ENCODE data around the gene ELL. TPM values are rescaled to one million over a fixed set of nuclear protein-coding genes. Genes with fewer than 3 reads are reported as not detected.

Gene ELL
- total RNA-seq, 4 donors from 2014 or later, result 5.9 to 12.8 (median 9.9) TPM

- no peak for DNase-seq
- intact Hi-C loops (cut with DNase I), result loop anchor here (10.0 kb wide), 1 partner anchor 100 kb away; the partner anchor contains the start of gene UBA52
- WGBS, 2 donors, result 86 to 90% methylated on average over 4 to 9 of the region's 13 CpGs
- Histone ChIP-seq H3K4me1 (peaks cover 33 to 78% (median 62%) of the 10 kb centered on the region in 3 donors), H3K27me3 (no peaks in the 10 kb centered on the region), H3K36me3 (peaks cover 0 to 30% (median 4%) of the 10 kb centered on the region in 3 donors), H3K4me3 (no peak overlapping the region), H3K27ac (peak overlapping the region in 3 of 4 donors; percentile 3 to 79 (median 54)), H3K9me3 (no peaks in the 10 kb centered on the region)
- no peak for TF ChIP-seq POLR2A (IDR thresholded peaks at IDR 0.05)
- TF ChIP-seq CTCF (IDR thresholded peaks at IDR 0.05), result no peak
Measured at GRCh38 chr19:18474366-18474887, 47.4 kb downstream of the ELL start.

- H3K9me3 ChIP-seq, result no peaks in the 10 kb centered on the region
- DNase-seq, result no peak
- H3K4me3 ChIP-seq, result no peak overlapping the region
- 73 to 88% methylated on average over 1 of the region's 8 CpGs for WGBS, 2 donors
- H3K36me3 ChIP-seq, result peaks cover 0 to 32% (median 4%) of the 10 kb centered on the region in 3 donors
- intact Hi-C loops (cut with DNase I), result loop anchor here (10.0 kb wide), 1 partner anchor 101 kb away; the partner anchor contains the start of gene UBA52
- no peaks in the 10 kb centered on the region for H3K27me3 ChIP-seq
- peak overlapping the region in 3 of 4 donors; percentile 54 to 79 (median 59) for H3K27ac ChIP-seq
- no peak for TF ChIP-seq POLR2A (IDR thresholded peaks at IDR 0.05)
- TF ChIP-seq CTCF (IDR thresholded peaks at IDR 0.05), result no peak
- peaks cover 26 to 78% (median 54%) of the 10 kb centered on the region in 3 donors for H3K4me1 ChIP-seq
Measured at GRCh38 chr19:18473706-18474087, 48.2 kb downstream of the ELL start.

GRCh38 chr19:18473003-18473705 is 48.7 kb downstream of the ELL start:
- no peak for DNase-seq
- no peaks in the 10 kb centered on the region for H3K27me3 ChIP-seq
- WGBS, 2 donors, result 65 to 74% methylated on average over 7 to 8 of the region's 8 CpGs
- peak overlapping the region in 3 of 4 donors; percentile 54 to 79 (median 59) for H3K27ac ChIP-seq
- no peak overlapping the region for H3K4me3 ChIP-seq
- H3K9me3 ChIP-seq, result no peaks in the 10 kb centered on the region
- H3K36me3 ChIP-seq, result peaks cover 0 to 34% (median 4%) of the 10 kb centered on the region in 3 donors
- peaks cover 21 to 78% (median 49%) of the 10 kb centered on the region in 3 donors for H3K4me1 ChIP-seq
- TF ChIP-seq POLR2A (IDR thresholded peaks at IDR 0.05) (no peak), CTCF (IDR thresholded peaks at IDR 0.05) (no peak)
- intact Hi-C loops (cut with DNase I), result loop anchor here (10.0 kb wide), 1 partner anchor 102 kb away; the partner anchor contains the start of gene UBA52

GRCh38 chr19:18470787-18471186 is 51.1 kb downstream of the ELL start:
- TF ChIP-seq CTCF (IDR thresholded peaks at IDR 0.05) (no peak), POLR2A (IDR thresholded peaks at IDR 0.05) (no peak)
- WGBS, 2 donors, result 63% methylated on average over 2 of the region's 2 CpGs; no CpG with 5 or more reads in 1 of the 2 donors
- peaks cover 0 to 35% (median 4%) of the 10 kb centered on the region in 3 donors for H3K36me3 ChIP-seq
- H3K9me3 ChIP-seq, result no peaks in the 10 kb centered on the region
- intact Hi-C loops (cut with DNase I), result loop anchor here (10.0 kb wide), 1 partner anchor 104 kb away; the partner anchor contains the start of gene UBA52
- peaks cover 13 to 74% (median 54%) of the 10 kb centered on the region in 3 donors for H3K4me1 ChIP-seq
- no peaks in the 10 kb centered on the region for H3K27me3 ChIP-seq
- no peak overlapping the region for H3K27ac ChIP-seq
- H3K4me3 ChIP-seq, result no peak overlapping the region
- no peak for DNase-seq

All from esophagus squamous epithelium (tissue), 5 donors.